C4-2B (cell line): ENCODE results near the gene KRTAP2-2.

Source experiments
- ZFX ChIP-seq: fragments of 450-650 bp; IDR thresholded peaks from 2 replicates; pipeline ENCODE4 v1.6.1; 2017
- TF ChIP-seq, protein P1 (sequence below): fragments of 450-650 bp; conservative IDR thresholded peaks from 2 replicates; pipeline ENCODE4 v1.5.1; 2017; ENCODE audit warnings: mild to moderate bottlenecking

DNA sequence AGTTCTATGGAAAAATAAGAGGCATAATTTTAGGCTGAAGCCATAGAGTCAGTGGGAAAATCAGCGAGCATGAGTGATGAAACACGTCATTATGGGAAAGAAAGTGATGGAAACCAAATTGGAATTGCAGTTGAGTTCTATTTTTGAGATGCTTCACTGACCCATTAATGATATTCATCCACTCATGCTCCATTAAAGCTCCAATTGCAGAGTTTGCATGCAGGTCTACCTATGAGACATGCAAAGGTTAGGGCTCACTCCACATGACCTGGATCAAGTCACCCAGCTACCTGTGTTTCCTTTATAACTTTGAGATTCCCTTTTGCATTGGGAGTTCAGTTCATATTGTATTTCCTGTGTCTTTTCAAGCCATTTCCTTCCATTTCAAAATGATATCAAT is 18.6 kb upstream of the KRTAP2-2 start:
- TF ChIP-seq, protein P1, sequence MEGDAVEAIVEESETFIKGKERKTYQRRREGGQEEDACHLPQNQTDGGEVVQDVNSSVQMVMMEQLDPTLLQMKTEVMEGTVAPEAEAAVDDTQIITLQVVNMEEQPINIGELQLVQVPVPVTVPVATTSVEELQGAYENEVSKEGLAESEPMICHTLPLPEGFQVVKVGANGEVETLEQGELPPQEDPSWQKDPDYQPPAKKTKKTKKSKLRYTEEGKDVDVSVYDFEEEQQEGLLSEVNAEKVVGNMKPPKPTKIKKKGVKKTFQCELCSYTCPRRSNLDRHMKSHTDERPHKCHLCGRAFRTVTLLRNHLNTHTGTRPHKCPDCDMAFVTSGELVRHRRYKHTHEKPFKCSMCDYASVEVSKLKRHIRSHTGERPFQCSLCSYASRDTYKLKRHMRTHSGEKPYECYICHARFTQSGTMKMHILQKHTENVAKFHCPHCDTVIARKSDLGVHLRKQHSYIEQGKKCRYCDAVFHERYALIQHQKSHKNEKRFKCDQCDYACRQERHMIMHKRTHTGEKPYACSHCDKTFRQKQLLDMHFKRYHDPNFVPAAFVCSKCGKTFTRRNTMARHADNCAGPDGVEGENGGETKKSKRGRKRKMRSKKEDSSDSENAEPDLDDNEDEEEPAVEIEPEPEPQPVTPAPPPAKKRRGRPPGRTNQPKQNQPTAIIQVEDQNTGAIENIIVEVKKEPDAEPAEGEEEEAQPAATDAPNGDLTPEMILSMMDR: no peak
- no peak for TF ChIP-seq ZFX
